HG03066 (cell line): Measurements from ENCODE around the gene S100PBP.
A peak's percentile ranks its signal among the peaks of the same experiment; 100 is the strongest.
"Not testable (repeated sequence)": the region's sequence is repeated elsewhere in the genome, so short reads cannot be mapped to it uniquely, and the experiment has no call there.

Experiments used
- ATAC-seq: cut with Tn5 transposase; IDR thresholded peaks from one replicate; pipeline ENCODE4 v1.9.1; 2021; ENCODE audit warnings: low read depth; ENCODE audit not compliant: unreplicated experiment

S100PBP gene

GRCh38 chr1:32783851-32784250 lies 33.6 kb upstream of the S100PBP start:
- ATAC-seq: no peak

- no peak for ATAC-seq
Observed at GRCh38 chr1:32784817-32785216, 32.6 kb upstream of the S100PBP start.

GRCh38 chr1:32786856-32787255 lies 30.6 kb upstream of the S100PBP start:
- ATAC-seq: no peak

- not testable (repeated sequence) for ATAC-seq
Observed at GRCh38 chr1:32789356-32789755, 28.1 kb upstream of the S100PBP start.

- ATAC-seq: no peak
Observed at GRCh38 chr1:32791881-32792280, 25.6 kb upstream of the S100PBP start.

GRCh38 chr1:32795763-32796162 lies 21.7 kb upstream of the S100PBP start:
- ATAC-seq: not testable (repeated sequence)

- ATAC-seq: no peak
Observed at GRCh38 chr1:32797456-32797855, 20.0 kb upstream of the S100PBP start.

- ATAC-seq: no peak
Observed at GRCh38 chr1:32798191-32798590, 19.3 kb upstream of the S100PBP start.

- ATAC-seq: no peak
Observed at GRCh38 chr1:32798679-32799416, 18.6 kb upstream of the S100PBP start.

GRCh38 chr1:32801096-32801715 lies 16.2 kb upstream of the S100PBP start:
- ATAC-seq: no peak

- not testable (repeated sequence) for ATAC-seq
Observed at GRCh38 chr1:32804460-32804859, 13.0 kb upstream of the S100PBP start.

- no peak for ATAC-seq
Observed at GRCh38 chr1:32806290-32806689, 11.2 kb upstream of the S100PBP start.

GRCh38 chr1:32806910-32807523 lies 10.4 kb upstream of the S100PBP start:
- no peak for ATAC-seq

GRCh38 chr1:32808580-32808979 lies 8.9 kb upstream of the S100PBP start:
- no peak for ATAC-seq

GRCh38 chr1:32810358-32810757 lies 7.1 kb upstream of the S100PBP start:
- ATAC-seq: no peak

- ATAC-seq: no peak
Observed at GRCh38 chr1:32811265-32811664, 6.2 kb upstream of the S100PBP start.

- ATAC-seq: no peak
Observed at GRCh38 chr1:32811917-32812316, 5.5 kb upstream of the S100PBP start.

- ATAC-seq: no peak
Observed at GRCh38 chr1:32813941-32814739, 3.3 kb upstream of the S100PBP start.

- peak; percentile 5 for ATAC-seq
Observed at GRCh38 chr1:32816676-32817158, 736 bp upstream of the S100PBP start.

GRCh38 chr1:32817815-32818786 lies 648 bp downstream of the S100PBP start:
- ATAC-seq: peak; percentile 1
